ENCODE results near the gene PPM1H.

DNA sequence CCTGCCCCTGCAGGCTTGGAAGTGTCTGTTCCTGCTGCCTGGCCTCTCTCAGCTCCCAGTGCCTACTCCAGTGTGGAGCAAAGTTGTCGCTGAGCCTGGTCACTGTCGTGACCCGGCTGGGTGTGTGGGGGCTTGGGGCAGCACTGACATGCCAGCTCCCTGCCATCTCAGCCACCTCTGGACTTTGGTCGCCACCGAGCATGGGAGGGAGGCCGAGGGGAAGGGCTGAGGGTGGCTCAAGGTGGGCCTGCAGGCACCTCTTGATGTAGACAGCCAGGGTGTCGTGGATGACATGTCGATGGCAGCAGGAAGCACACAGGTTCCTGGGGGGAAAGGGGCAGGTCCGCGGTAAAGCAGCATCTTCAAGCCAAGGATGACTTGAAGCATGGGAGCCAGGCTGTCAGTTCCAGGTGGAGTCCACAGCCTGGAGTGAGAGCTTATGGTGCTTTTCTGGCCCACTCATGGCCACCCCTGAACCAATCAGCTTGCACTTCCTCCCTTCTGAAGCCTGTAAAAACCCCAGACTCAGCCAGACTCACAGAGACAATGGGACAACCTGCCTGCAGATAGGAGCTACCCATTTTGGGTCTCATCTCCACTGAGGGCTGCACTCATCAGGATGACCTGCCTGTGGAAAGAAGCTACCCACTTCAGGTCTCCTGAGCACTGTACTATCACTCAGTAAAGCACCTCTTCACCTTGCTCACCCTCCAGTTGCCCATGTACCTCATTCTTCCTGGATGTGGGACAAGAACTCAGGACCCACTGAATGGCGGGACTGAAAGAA, 258.2 kb downstream of the PPM1H start:
- TF ChIP-seq, protein P1, sequence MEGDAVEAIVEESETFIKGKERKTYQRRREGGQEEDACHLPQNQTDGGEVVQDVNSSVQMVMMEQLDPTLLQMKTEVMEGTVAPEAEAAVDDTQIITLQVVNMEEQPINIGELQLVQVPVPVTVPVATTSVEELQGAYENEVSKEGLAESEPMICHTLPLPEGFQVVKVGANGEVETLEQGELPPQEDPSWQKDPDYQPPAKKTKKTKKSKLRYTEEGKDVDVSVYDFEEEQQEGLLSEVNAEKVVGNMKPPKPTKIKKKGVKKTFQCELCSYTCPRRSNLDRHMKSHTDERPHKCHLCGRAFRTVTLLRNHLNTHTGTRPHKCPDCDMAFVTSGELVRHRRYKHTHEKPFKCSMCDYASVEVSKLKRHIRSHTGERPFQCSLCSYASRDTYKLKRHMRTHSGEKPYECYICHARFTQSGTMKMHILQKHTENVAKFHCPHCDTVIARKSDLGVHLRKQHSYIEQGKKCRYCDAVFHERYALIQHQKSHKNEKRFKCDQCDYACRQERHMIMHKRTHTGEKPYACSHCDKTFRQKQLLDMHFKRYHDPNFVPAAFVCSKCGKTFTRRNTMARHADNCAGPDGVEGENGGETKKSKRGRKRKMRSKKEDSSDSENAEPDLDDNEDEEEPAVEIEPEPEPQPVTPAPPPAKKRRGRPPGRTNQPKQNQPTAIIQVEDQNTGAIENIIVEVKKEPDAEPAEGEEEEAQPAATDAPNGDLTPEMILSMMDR (IDR thresholded peaks at IDR 0.05; ENCODE audit: low read depth, low read length, missing input control): no peak
- no peak for TF ChIP-seq YY1 (IDR thresholded peaks at IDR 0.05)
- TF ChIP-seq, protein P2, sequence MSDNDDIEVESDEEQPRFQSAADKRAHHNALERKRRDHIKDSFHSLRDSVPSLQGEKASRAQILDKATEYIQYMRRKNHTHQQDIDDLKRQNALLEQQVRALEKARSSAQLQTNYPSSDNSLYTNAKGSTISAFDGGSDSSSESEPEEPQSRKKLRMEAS (IDR thresholded peaks at IDR 0.05): no peak

Measured in liver (tissue), 2 donors.